NCI-H2227 (cell line): Measurements from ENCODE around the gene MICAL3.
"Not testable (repeated sequence)": the region's sequence is repeated elsewhere in the genome, so short reads cannot be mapped to it uniquely, and the experiment has no call there.

Experiments used
- DNase-seq: peaks from one replicate; lab custom pipeline; 2025; ENCODE audit not compliant: unreplicated experiment; lab: John Stamatoyannopoulos, UW

MICAL3 gene, protein sequence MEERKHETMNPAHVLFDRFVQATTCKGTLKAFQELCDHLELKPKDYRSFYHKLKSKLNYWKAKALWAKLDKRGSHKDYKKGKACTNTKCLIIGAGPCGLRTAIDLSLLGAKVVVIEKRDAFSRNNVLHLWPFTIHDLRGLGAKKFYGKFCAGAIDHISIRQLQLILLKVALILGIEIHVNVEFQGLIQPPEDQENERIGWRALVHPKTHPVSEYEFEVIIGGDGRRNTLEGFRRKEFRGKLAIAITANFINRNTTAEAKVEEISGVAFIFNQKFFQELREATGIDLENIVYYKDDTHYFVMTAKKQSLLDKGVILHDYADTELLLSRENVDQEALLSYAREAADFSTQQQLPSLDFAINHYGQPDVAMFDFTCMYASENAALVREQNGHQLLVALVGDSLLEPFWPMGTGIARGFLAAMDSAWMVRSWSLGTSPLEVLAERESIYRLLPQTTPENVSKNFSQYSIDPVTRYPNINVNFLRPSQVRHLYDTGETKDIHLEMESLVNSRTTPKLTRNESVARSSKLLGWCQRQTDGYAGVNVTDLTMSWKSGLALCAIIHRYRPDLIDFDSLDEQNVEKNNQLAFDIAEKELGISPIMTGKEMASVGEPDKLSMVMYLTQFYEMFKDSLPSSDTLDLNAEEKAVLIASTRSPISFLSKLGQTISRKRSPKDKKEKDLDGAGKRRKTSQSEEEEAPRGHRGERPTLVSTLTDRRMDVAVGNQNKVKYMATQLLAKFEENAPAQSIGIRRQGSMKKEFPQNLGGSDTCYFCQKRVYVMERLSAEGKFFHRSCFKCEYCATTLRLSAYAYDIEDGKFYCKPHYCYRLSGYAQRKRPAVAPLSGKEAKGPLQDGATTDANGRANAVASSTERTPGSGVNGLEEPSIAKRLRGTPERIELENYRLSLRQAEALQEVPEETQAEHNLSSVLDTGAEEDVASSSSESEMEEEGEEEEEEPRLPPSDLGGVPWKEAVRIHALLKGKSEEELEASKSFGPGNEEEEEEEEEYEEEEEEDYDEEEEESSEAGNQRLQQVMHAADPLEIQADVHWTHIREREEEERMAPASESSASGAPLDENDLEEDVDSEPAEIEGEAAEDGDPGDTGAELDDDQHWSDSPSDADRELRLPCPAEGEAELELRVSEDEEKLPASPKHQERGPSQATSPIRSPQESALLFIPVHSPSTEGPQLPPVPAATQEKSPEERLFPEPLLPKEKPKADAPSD (N-terminal part only)

DNA sequence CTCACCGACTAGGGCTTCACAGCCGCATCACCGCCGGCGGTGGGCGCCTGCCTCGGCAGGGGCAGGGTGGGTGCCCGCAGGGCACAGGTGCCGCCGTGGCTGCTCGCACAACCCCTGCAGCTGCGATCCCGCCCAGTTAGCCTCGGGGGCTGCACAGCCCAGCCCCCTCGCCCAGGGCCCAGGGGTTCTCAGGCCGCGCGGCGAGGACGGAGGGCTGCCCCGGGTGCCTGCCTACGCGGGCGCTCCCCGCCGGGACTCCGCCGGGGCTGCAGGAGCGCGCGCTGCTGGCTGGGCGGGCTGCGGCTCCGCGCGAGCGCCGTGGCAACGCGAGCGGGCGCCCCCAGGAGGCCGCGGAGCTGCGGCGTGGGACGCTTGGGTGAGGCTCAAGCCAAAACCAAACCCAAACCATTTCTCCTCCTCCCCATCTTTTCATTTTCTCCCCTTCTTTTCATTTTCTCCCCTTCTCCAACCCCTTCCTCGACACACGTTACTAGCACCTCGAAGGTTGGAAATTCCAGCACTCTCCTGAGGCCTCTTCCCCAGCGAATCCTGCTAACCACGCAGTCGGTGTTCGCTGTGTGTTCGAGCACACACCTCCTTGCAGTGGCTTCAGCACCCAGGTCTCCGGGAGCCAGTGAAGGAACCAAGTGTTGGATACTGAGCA lies at the start of gene MICAL3:
MICAL3 (minus strand) TSS at position 286 of the 664 bp plus-strand sequence. CDS start 117,749 bp downstream, outside the sequence.
- DNase-seq = peak; percentile 74

DNA sequence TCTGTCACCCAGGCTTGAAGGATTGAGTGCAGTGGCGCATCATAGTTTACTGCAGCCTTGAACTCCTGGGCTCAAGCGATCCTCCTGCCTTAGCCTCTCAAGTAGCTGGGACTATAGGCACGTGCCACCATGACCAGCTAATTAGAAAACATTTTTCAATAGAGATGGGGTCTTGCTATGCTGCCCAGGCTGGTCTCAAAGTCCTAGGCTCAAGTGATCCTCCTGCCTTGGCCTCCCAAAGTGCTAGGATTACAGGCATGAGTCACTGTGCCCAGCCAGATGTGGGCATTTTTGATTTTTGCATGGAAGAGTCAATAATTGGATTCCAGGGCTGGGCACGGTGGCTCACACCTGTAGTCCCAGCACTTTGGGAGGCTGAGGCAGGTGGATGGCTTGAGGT lies 49.6 kb upstream of the MICAL3 start:
- DNase-seq = not testable (repeated sequence)

GRCh38 chr22:18073467-18073866 lies 49.1 kb upstream of the MICAL3 start:
- no peak for DNase-seq

DNA sequence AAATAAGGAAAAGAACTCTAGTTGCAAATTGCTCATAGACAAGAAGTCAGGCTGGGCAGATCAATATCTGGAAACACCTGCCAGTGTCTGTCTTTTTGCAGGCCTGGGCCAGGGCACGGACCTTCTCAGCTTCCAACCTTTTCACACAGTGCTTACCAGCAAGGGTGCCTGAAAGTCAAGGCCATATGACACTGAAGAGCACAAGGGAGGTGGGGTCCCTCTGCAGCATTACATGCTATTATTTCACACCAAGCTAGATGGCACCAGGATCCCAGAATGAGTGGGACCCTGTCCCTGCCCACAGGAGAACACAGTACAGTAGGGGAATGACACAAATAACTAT lies 47.6 kb upstream of the MICAL3 start:
- no peak for DNase-seq

- not testable (repeated sequence) for DNase-seq
These were observed 47.1 kb upstream of the MICAL3 start for GRCh38 chr22:18071307-18071967.

DNA sequence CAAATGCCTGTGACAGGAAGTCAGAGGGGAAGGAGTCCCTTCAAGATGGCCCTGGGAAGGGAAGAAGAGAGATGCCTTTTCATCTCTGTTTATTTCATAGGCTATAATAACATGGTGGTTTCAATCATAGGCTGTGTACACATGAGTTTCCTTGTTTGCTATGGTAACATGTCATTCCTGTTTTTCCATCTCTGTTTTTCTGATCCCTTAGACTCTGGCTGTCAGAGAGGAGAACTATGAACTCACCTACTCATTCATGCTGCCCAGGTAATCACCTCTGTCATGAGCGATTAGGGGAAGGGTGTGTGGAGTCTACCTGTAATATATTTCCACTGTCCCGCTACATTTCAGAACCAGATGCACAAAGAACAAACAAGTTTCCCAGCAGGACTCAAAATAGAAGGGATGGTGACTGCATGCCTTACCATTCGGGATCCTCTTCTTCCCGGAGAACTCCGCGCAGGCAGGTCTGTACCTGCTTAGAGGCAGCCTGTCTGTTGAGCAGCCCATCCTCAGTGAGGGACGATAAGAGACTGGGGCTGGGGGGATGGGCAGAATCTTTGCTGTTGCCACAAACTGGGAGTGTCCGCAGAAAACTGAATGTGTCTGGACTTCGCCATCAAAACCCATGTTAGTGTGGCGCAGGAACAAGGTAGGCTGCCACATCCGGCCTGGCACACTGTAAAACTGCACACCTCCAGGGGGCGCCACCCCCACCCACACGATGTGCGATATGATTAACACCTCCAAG lies 46.4 kb upstream of the MICAL3 start:
- DNase-seq = peak; percentile 36

DNA sequence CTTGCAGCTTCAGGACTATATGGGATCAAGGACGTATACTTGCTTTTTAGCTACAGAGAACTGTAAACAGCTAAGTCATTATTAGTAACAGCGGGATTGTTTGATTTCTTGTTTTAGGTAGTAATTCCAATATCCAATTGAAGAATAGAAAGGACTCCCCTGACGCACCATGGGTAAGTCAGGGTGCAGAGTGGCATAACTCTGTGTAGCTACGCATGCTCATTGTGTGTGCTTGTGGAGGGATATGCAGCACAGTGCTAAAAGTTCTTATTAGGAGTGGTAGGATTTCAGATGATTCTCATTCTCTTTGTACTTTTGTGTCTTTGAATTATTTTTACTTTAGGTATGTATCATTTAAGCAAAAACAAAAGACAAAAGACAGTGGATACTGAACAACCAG lies 45.7 kb upstream of the MICAL3 start:
- DNase-seq = no peak

- DNase-seq = no peak
These were observed 44.7 kb upstream of the MICAL3 start for GRCh38 chr22:18069041-18069440.

GRCh38 chr22:18068381-18068988 lies 44.1 kb upstream of the MICAL3 start:
- DNase-seq = no peak

- DNase-seq = no peak
These were observed 43.4 kb upstream of the MICAL3 start for GRCh38 chr22:18067548-18068341.

- no peak for DNase-seq
These were observed 42.8 kb upstream of the MICAL3 start for GRCh38 chr22:18067121-18067520.

- DNase-seq = no peak
These were observed 42.0 kb upstream of the MICAL3 start for GRCh38 chr22:18066181-18066859.

GRCh38 chr22:18065256-18065655 lies 40.9 kb upstream of the MICAL3 start:
- DNase-seq = no peak

GRCh38 chr22:18064636-18065035 lies 40.3 kb upstream of the MICAL3 start:
- no peak for DNase-seq

GRCh38 chr22:18063715-18064114 lies 39.4 kb upstream of the MICAL3 start:
- not testable (repeated sequence) for DNase-seq

- DNase-seq = no peak
These were observed 38.9 kb upstream of the MICAL3 start for GRCh38 chr22:18063306-18063705.

GRCh38 chr22:18062421-18062820 lies 38.1 kb upstream of the MICAL3 start:
- DNase-seq = no peak
